ENCODE measurements around the gene IGSF8.

Gene IGSF8

DNA sequence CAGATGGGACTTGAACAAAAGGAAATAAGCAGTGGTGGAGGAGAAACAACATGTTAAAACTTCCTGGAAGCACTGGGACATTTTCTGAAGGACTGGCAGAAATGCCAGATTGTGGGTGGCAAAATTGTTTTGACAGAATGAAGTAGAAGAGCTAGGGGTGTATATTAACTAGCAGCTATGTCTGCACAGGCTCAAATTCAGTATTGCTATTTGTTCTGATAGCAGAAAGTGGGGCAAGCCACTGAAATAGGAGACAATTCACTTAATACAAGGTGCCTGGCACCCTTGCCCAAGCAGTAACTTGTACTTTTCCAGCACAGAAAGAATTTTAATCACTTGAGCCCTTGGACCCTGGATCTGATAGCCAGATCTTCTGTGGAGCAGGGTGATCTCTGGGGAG, 54.9 kb downstream of the IGSF8 start:
- no peak for DNase-seq
